Endothelial cell of umbilical vein (primary cell): ENCODE measurements around the gene CCN5. TPM values are rescaled to one million over a fixed set of nuclear protein-coding genes. Genes with fewer than 3 reads are reported as not detected.

Experiments
- BruUV-seq: library from RNA; stranded (reverse); fragments of 400-500 nt; replicated peaks from 2 replicates; lab custom pipeline; 2021; lab: Mats Ljungman, UMichigan
- CTCF ChIA-PET: fragments of 300-600, 350-600 bp; sonication (Branson Sonifier 250); formaldehyde crosslinking; loops from one replicate; lab custom pipeline; 2021; ENCODE audit warnings: antibody characterized with exemption, inconsistent platforms; lab: Charles Lee
- POLR2A ChIA-PET: fragments of 300-600, 350-600 bp; sonication (Branson Sonifier 250); formaldehyde crosslinking; loops from one replicate; lab custom pipeline; 2021; ENCODE audit warnings: antibody characterized with exemption, inconsistent platforms; lab: Charles Lee
- DNase-seq: peaks from one replicate; pipeline ENCODE4 v3.0.0-alpha.2; 2011; ENCODE audit warnings: low read depth, low spot score
- FAIRE-seq: peaks from 2 replicates; lab custom pipeline; 2011; peaks lifted over from hg19 to GRCh38; lab: Jason Lieb, UNC
- H2AFZ ChIP-seq: 2 replicates; pipeline ENCODE4 v1.6.0; 2012; ENCODE audit warnings: low read depth, low read length, control low read depth, inconsistent platforms
- H3K27ac ChIP-seq: 2 replicates; pipeline ENCODE4 v1.5.1; 2011; ENCODE audit warnings: low read depth, mild to moderate bottlenecking, control low read depth, low read length, moderate library complexity; ENCODE audit not compliant: insufficient read depth
- H3K27me3 ChIP-seq, 2 experiments: 2 replicates each; pipeline versions ENCODE4 v1.6.0 to v1.6.1; 2011; ENCODE audit warnings: low read length in 2 of 2, mixed read lengths in 1 of 2; ENCODE audit not compliant: control insufficient read depth in 2 of 2, insufficient read depth in 2 of 2
- H3K36me3 ChIP-seq, 2 experiments: 2 replicates in 1 of 2; 3 replicates in 1 of 2; pipeline ENCODE4 v1.5.1; 2011; ENCODE audit warnings: low read length in 2 of 2, mild to moderate bottlenecking in 1 of 2, moderate library complexity in 1 of 2; ENCODE audit not compliant: control insufficient read depth in 2 of 2, insufficient read depth in 2 of 2; ENCODE audit errors: extremely low read depth in 1 of 2
- H3K4me1 ChIP-seq: 3 replicates; pipeline ENCODE4 v1.5.1; 2011; ENCODE audit warnings: mild to moderate bottlenecking, low read length; ENCODE audit not compliant: control insufficient read depth, insufficient read depth; ENCODE audit errors: extremely low read depth
- H3K4me2 ChIP-seq: 2 replicates; pipeline ENCODE4 v1.6.1; 2011; ENCODE audit warnings: low read length, control low read depth, mixed read lengths; ENCODE audit not compliant: insufficient read depth
- H3K4me3 ChIP-seq, 3 experiments: fragments of 200-600 bp in 1 of 3; sonication (generic), shearing (Covaris generic) in 1 of 3; replicated peaks in 1 of 3; 2 replicates each; pipeline ENCODE4 v1.5.1; 2011 to 2016; ENCODE audit warnings: control low read depth in 3 of 3, low read length in 3 of 3, mild to moderate bottlenecking in 2 of 3, inconsistent platforms in 1 of 3, low read depth in 1 of 3, moderate library complexity in 1 of 3; ENCODE audit not compliant: insufficient read depth in 1 of 3
- H3K79me2 ChIP-seq: 2 replicates; pipeline ENCODE4 v1.6.0; 2012; ENCODE audit warnings: low read length, inconsistent platforms; ENCODE audit not compliant: control insufficient read depth, insufficient read depth
- H3K9ac ChIP-seq: replicated peaks from 2 replicates; pipeline ENCODE3; 2011; ENCODE audit warnings: low read length, control low read depth; ENCODE audit not compliant: insufficient read depth; ENCODE audit errors: extremely low read depth
- H3K9me1 ChIP-seq: replicated peaks from 3 replicates; pipeline ENCODE4 v1.6.0; 2011; ENCODE audit warnings: mild to moderate bottlenecking, low read length; ENCODE audit not compliant: control insufficient read depth, insufficient read depth; ENCODE audit errors: extremely low read depth
- H3K9me3 ChIP-seq: replicated peaks from 2 replicates; pipeline ENCODE4 v1.5.1; 2012; ENCODE audit warnings: low read length, inconsistent platforms; ENCODE audit not compliant: control insufficient read depth, insufficient read depth
- H4K20me1 ChIP-seq: replicated peaks from 2 replicates; pipeline ENCODE3; 2011; ENCODE audit warnings: mild to moderate bottlenecking, low read length; ENCODE audit not compliant: control insufficient read depth, insufficient read depth; ENCODE audit errors: extremely low read depth
- CTCF ChIP-seq, 2 donors: IDR thresholded peaks; 1 replicate in 1 of 2; 2 replicates in 1 of 2; pipeline ENCODE4 v1.5.1; 2011; ENCODE audit warnings: low read length in 2 of 2, mild to moderate bottlenecking in 2 of 2, moderate library complexity in 2 of 2, control low read depth in 1 of 2, inconsistent platforms in 1 of 2, low read depth in 1 of 2; ENCODE audit not compliant: insufficient read depth in 1 of 2; ENCODE audit errors: extremely low read depth in 1 of 2
- FOS ChIP-seq: IDR thresholded peaks from 2 replicates; pipeline ENCODE4 v1.6.1; 2011; ENCODE audit warnings: mild to moderate bottlenecking, low read length, moderate library complexity, borderline replicate concordance; ENCODE audit not compliant: insufficient read depth
- GATA2 ChIP-seq: IDR thresholded peaks from 2 replicates; pipeline ENCODE4 v1.7.0; 2011; ENCODE audit warnings: low read depth, mild to moderate bottlenecking, moderate library complexity, mixed read lengths, low read length; ENCODE audit not compliant: insufficient read length, insufficient read depth
- JUN ChIP-seq: IDR thresholded peaks from 2 replicates; pipeline ENCODE4 v1.6.1; 2011; ENCODE audit warnings: borderline replicate concordance, low read depth; ENCODE audit not compliant: insufficient read length, insufficient read depth
- MAX ChIP-seq: IDR thresholded peaks from 2 replicates; pipeline ENCODE4 v1.6.1; 2011; ENCODE audit not compliant: insufficient read depth, insufficient read length
- MYC ChIP-seq: IDR thresholded peaks from one replicate; pipeline ENCODE4 v1.6.1; 2011; ENCODE audit warnings: mild to moderate bottlenecking, low read depth, low read length
- POLR2A ChIP-seq: IDR thresholded peaks from 2 replicates; pipeline ENCODE4 v1.6.1; 2012; ENCODE audit warnings: low read depth, mild to moderate bottlenecking, control low read depth, low read length
- POLR2AphosphoS5 ChIP-seq: IDR thresholded peaks from 2 replicates; pipeline ENCODE4 v1.6.1; 2012; ENCODE audit warnings: low read depth, mild to moderate bottlenecking, control low read depth, low read length, moderate library complexity; ENCODE audit not compliant: insufficient read depth
- dilution Hi-C: fragments of 300-500 bp; cut with MboI; formaldehyde crosslinking; loops from one replicate; pipeline ENCODE4 v1.15.0; 2019; ENCODE audit warnings: low sequenced_read_pairs; ENCODE audit not compliant: extremely low pct_ligation_motif_present
- intact Hi-C: fragments of 100-400 bp; cut with micrococcal nuclease; formaldehyde crosslinking; loops from one replicate; pipeline ENCODE4 v1.10.0; 2022
- polyA plus RNA-seq, 4 experiments: library from polyadenylated mRNA; depleted of rRNA in 3 of 4; stranded (reverse) in 3 of 4; unstranded in 1 of 4; fragments of >200 nt; gene quantifications; 2 replicates each; pipeline versions ENCODE4 v1.2.1 to v1.2.3, GENCODE V29; 2011 to 2012; ENCODE audit warnings: missing spikeins in 1 of 4
- total RNA-seq: library from RNA; stranded (reverse); gene quantifications from 2 replicates; pipeline ENCODE4 v1.2.3, GENCODE V29; 2021

The CCN5 gene
- total and polyA plus RNA-seq, 2 donors (not counting 3 experiments of a cell fraction or from before 2014, with no cell fraction given) = 0.03 TPM; not detected in 1

- Histone ChIP-seq H3K36me3 (no peaks in the 10 kb centered on the region), H3K79me2 (no peaks in the 10 kb centered on the region), H3K9me1 (no peaks in the 10 kb centered on the region), H3K4me3 (no peak overlapping the region), H3K9me3 (no peaks in the 10 kb centered on the region), H3K27ac (no peak overlapping the region), H3K27me3 (peaks cover 15 to 19% of the 10 kb centered on the region in 2 experiments), H3K9ac (no peak overlapping the region), H3K4me1 (no peaks in the 10 kb centered on the region), H2AFZ (no peak overlapping the region), H4K20me1 (no peaks in the 10 kb centered on the region), H3K4me2 (no peak overlapping the region)
- FAIRE-seq (no peak), DNase-seq (no peak)
- intact Hi-C loops = no loop called here
- dilution Hi-C loops = no loop called here
- BruUV-seq = no TSS peak
- POLR2A ChIA-PET = no interaction called here
- CTCF ChIA-PET = no interaction called here
- TF ChIP-seq MAX = no peak
- no peak for TF ChIP-seq JUN
- TF ChIP-seq POLR2AphosphoS5 = no peak
These were observed 49.9 kb downstream of the CCN5 start for GRCh38 chr20:44765091-44765490.

- DNase-seq (no peak), FAIRE-seq (no peak)
- Histone ChIP-seq H3K79me2 (no peaks in the 10 kb centered on the region), H4K20me1 (no peaks in the 10 kb centered on the region), H3K27me3 (peaks cover 13% of the 10 kb centered on the region in 2 experiments), H3K9ac (no peak overlapping the region), H3K9me3 (no peaks in the 10 kb centered on the region), H3K4me3 (no peak overlapping the region), H3K9me1 (no peaks in the 10 kb centered on the region), H2AFZ (no peak overlapping the region), H3K4me2 (no peak overlapping the region), H3K4me1 (no peaks in the 10 kb centered on the region), H3K36me3 (no peaks in the 10 kb centered on the region), H3K27ac (no peak overlapping the region)
- no TSS peak for BruUV-seq
- intact Hi-C loops = no loop called here
- POLR2A ChIA-PET = no interaction called here
- TF ChIP-seq GATA2 = no peak
- no peak for TF ChIP-seq FOS
- no peak for TF ChIP-seq MYC
- TF ChIP-seq POLR2A = no peak
- no peak for TF ChIP-seq MAX
- TF ChIP-seq CTCF (IDR thresholded peaks at IDR 0.05; ENCODE audit: extremely low read depth in 1 of 2, insufficient read depth in 1 of 2, low read depth in 1 of 2, low read length in 2 of 2) = no peak
- TF ChIP-seq POLR2AphosphoS5 = no peak
- CTCF ChIA-PET = no interaction called here
- dilution Hi-C loops = no loop called here
These were observed 50.7 kb downstream of the CCN5 start for GRCh38 chr20:44765701-44766347.
